Stimulated activated CD4-positive, alpha-beta T cell treated with anti-CD3 and anti-CD28 coated beads, Interleukin-2, amount 100 ng/mL, for 4 hours (primary cell): Measurements from ENCODE around the gene DCAKD.

Experiments
- DNase-seq: peaks from one replicate; pipeline ENCODE4 v3.0.0-alpha.2; 2020; ENCODE audit warnings: low read depth

DCAKD gene

GRCh38 chr17:45051060-45051719 is at the start of gene DCAKD:
TSS of gene DCAKD (minus strand) at chr17:45051632. CDS start at chr17:45034885, 16,747 bp downstream.
- DNase-seq: peak; percentile 80

GRCh38 chr17:45098869-45099616 is 47.6 kb upstream of the DCAKD start:
- peak; percentile 63 for DNase-seq

GRCh38 chr17:45098081-45098868 is 46.8 kb upstream of the DCAKD start:
- DNase-seq: no peak

GRCh38 chr17:45096926-45097325 is 45.5 kb upstream of the DCAKD start:
- no peak for DNase-seq

- DNase-seq: no peak
These were observed 44.7 kb upstream of the DCAKD start for GRCh38 chr17:45096141-45096540.

- no peak for DNase-seq
These were observed 42.1 kb upstream of the DCAKD start for GRCh38 chr17:45093444-45094110.

GRCh38 chr17:45092911-45093430 is 41.5 kb upstream of the DCAKD start:
- no peak for DNase-seq

GRCh38 chr17:45091778-45092425 is 40.5 kb upstream of the DCAKD start:
- no peak for DNase-seq

GRCh38 chr17:45090711-45091110 is 39.3 kb upstream of the DCAKD start:
- DNase-seq: no peak

GRCh38 chr17:45088741-45089140 is 37.3 kb upstream of the DCAKD start:
- DNase-seq: no peak

GRCh38 chr17:45087978-45088377 is 36.5 kb upstream of the DCAKD start:
- no peak for DNase-seq

- DNase-seq: no peak
These were observed 36.1 kb upstream of the DCAKD start for GRCh38 chr17:45087504-45087975.

GRCh38 chr17:45086865-45087503 is 35.6 kb upstream of the DCAKD start:
- DNase-seq: no peak

- no peak for DNase-seq
These were observed 35.0 kb upstream of the DCAKD start for GRCh38 chr17:45086391-45086790.

GRCh38 chr17:45081047-45081703 is 29.7 kb upstream of the DCAKD start:
- no peak for DNase-seq

- no peak for DNase-seq
These were observed 26.2 kb upstream of the DCAKD start for GRCh38 chr17:45077643-45078042.

GRCh38 chr17:45073414-45074070 is 22.1 kb upstream of the DCAKD start:
- DNase-seq: no peak

- no peak for DNase-seq
These were observed 19.4 kb upstream of the DCAKD start for GRCh38 chr17:45070809-45071208.

GRCh38 chr17:45070001-45070400 is 18.6 kb upstream of the DCAKD start:
- DNase-seq: no peak

- no peak for DNase-seq
These were observed 16.2 kb upstream of the DCAKD start for GRCh38 chr17:45067637-45068036.
